ENCODE results near the gene IGF2BP3. TPM values are rescaled to one million over a fixed set of nuclear protein-coding genes. Genes with fewer than 3 reads are reported as not detected.
"Not testable (repeated sequence)": the region's sequence is repeated elsewhere in the genome, so short reads cannot be mapped to it uniquely, and the experiment has no call there.

Gene IGF2BP3
- total RNA-seq, 1 experiment from 2014 or later = 11.7 TPM

DNA sequence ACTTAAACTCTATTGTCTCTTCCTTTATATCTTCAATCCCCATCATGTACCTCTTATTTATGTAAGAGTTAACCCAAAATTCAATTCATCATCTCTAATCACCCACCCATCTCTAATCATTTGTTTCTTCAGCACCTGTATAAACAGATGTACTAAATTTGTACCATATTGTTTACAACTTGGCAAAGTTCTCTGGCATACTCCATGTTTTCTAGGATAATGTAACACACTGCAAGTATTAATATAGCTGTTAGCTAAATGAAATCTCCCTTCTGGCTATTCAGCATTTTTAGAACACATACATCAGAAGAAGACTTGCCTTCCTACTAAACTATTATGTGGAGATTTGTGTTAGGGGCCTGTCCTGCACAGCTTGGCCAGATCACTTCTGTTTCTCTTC, 138.1 kb downstream of the IGF2BP3 start:
- no TSS peak for BruUV-seq (replicated peaks)
- ChIA-PET CTCF (no interaction called here), POLR2A (ENCODE audit: unreplicated experiment) (no interaction called here)
- Histone ChIP-seq H3F3A (ENCODE audit: low read length, unreplicated experiment) (peaks cover 16% of the 10 kb centered on the region), H4K20me1 (ENCODE audit: low read length) (no peaks in the 10 kb centered on the region), H3K4me1 (ENCODE audit: insufficient read depth, low read length) (peaks cover 35% of the 10 kb centered on the region), H3K9me3 (ENCODE audit: low read length) (no peaks in the 10 kb centered on the region), H3K9me2 (replicated peaks; ENCODE audit: low read length) (no peaks in the 10 kb centered on the region), H3K36me3 (ENCODE audit: low read depth, low read length) (peaks cover 6% of the 10 kb centered on the region; the same call in 1 of the 2 replicates), H3K9ac (ENCODE audit: low read length) (peak overlapping the region; percentile 62), H3K27ac (ENCODE audit: low read length) (peak overlapping the region; percentile 98), H3K27me3 (ENCODE audit: low read length) (no peaks in the 10 kb centered on the region), H3K4me3 (ENCODE audit: low read length) (no peak overlapping the region), H3K4me2 (ENCODE audit: low read length) (peak overlapping the region; percentile 70), H3K79me2 (ENCODE audit: low read length) (no peaks in the 10 kb centered on the region), H2AFZ (ENCODE audit: low read length) (no peak overlapping the region)
- intact Hi-C loops (cut with micrococcal nuclease) = loop anchor here (5.0 to 10.0 kb wide), 2 partner anchors 35 to 1493 kb away; partner anchors contain the start of gene MALSU1
- TF ChIP-seq, protein P1, sequence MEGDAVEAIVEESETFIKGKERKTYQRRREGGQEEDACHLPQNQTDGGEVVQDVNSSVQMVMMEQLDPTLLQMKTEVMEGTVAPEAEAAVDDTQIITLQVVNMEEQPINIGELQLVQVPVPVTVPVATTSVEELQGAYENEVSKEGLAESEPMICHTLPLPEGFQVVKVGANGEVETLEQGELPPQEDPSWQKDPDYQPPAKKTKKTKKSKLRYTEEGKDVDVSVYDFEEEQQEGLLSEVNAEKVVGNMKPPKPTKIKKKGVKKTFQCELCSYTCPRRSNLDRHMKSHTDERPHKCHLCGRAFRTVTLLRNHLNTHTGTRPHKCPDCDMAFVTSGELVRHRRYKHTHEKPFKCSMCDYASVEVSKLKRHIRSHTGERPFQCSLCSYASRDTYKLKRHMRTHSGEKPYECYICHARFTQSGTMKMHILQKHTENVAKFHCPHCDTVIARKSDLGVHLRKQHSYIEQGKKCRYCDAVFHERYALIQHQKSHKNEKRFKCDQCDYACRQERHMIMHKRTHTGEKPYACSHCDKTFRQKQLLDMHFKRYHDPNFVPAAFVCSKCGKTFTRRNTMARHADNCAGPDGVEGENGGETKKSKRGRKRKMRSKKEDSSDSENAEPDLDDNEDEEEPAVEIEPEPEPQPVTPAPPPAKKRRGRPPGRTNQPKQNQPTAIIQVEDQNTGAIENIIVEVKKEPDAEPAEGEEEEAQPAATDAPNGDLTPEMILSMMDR (conservative IDR thresholded peaks at IDR 0.05; ENCODE audit: low read depth, low read length) = no peak
- TF ChIP-seq EZH2phosphoT487 (IDR thresholded peaks at IDR 0.05; ENCODE audit: borderline replicate concordance, low read length) (no peak), EZH2 (IDR thresholded peaks at IDR 0.05; ENCODE audit: low read length, unreplicated experiment) (no peak)
- DNase-seq (no peak), ATAC-seq (no peak)

DNA sequence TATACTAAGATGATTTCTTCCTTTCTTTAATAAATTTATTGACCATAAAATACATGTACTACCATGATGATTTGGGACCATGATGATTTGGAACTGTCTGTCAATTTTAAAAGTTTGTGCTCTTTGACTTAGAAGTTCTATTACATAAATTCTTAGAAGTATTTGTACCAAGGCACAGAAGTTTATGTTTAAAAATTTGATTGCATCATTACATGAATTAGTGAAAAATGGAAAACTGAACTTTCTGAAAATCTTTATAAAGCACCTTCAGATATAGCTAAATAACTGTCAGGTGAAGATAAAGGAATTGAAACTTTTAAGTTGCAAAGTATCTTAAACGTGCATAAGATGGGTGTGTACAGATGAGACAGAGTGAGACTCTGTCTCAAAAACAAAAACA, 139.2 kb downstream of the IGF2BP3 start:
- no peak overlapping the region for H3K4me2 ChIP-seq (ENCODE audit: low read length)
- CTCF ChIA-PET = no interaction called here
- no peaks in the 10 kb centered on the region for H3K79me2 ChIP-seq (ENCODE audit: low read length)
- H3K36me3 ChIP-seq (ENCODE audit: low read depth, low read length) = peaks cover 4% of the 10 kb centered on the region; the same call in 1 of the 2 replicates
- BruUV-seq (replicated peaks) = no TSS peak
- ATAC-seq = no peak
- H3K9ac ChIP-seq (ENCODE audit: low read length) = no peak overlapping the region
- no peaks in the 10 kb centered on the region for H4K20me1 ChIP-seq (ENCODE audit: low read length)
- no peak for DNase-seq
- intact Hi-C loops (cut with micrococcal nuclease) = loop anchor here (5.0 to 10.0 kb wide), 2 partner anchors 34 to 1494 kb away; partner anchors contain the start of gene MALSU1
- POLR2A ChIA-PET (ENCODE audit: unreplicated experiment) = no interaction called here
- H3K4me3 ChIP-seq (ENCODE audit: low read length) = no peak overlapping the region
- peaks cover 16% of the 10 kb centered on the region for H3F3A ChIP-seq (ENCODE audit: low read length, unreplicated experiment)
- TF ChIP-seq EZH2phosphoT487 (IDR thresholded peaks at IDR 0.05; ENCODE audit: borderline replicate concordance, low read length) (no peak), EZH2 (IDR thresholded peaks at IDR 0.05; ENCODE audit: low read length, unreplicated experiment) (no peak)
- TF ChIP-seq, protein P1 (conservative IDR thresholded peaks at IDR 0.05; ENCODE audit: low read depth, low read length) = no peak
- no peaks in the 10 kb centered on the region for H3K9me3 ChIP-seq (ENCODE audit: low read length)
- H3K27ac ChIP-seq (ENCODE audit: low read length) = no peak overlapping the region
- H3K4me1 ChIP-seq (ENCODE audit: insufficient read depth, low read length) = peaks cover 35% of the 10 kb centered on the region
- no peaks in the 10 kb centered on the region for H3K9me2 ChIP-seq (replicated peaks; ENCODE audit: low read length)
- H2AFZ ChIP-seq (ENCODE audit: low read length) = no peak overlapping the region
- H3K27me3 ChIP-seq (ENCODE audit: low read length) = no peaks in the 10 kb centered on the region

DNA sequence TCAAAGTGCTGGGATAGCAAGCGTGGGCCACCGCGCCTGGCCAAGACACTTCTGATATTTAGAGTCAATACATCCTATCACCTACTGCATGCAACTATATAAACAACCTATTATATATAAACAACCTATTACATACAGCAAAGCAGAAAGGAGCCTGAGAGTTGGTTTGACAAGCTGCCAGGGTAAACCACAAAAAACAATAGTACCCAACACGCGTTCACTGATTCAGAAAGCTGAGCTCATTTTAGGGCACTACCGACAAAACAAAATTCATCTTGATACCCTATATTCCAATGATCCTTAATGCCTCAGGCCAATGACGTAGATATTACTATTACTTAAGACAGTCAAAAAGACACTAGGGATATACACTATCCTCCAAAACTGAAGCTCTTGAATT, 154.9 kb downstream of the IGF2BP3 start:
- no peaks in the 10 kb centered on the region for H3K27me3 ChIP-seq (ENCODE audit: low read length)
- H3K79me2 ChIP-seq (ENCODE audit: low read length) = no peaks in the 10 kb centered on the region
- no peaks in the 10 kb centered on the region for H3K9me2 ChIP-seq (replicated peaks; ENCODE audit: low read length)
- H3F3A ChIP-seq (ENCODE audit: low read length, unreplicated experiment) = no peaks in the 10 kb centered on the region
- H3K27ac ChIP-seq (ENCODE audit: low read length) = no peak overlapping the region
- H3K9me3 ChIP-seq (ENCODE audit: low read length) = no peaks in the 10 kb centered on the region
- H3K9ac ChIP-seq (ENCODE audit: low read length) = no peak overlapping the region
- no TSS peak for BruUV-seq (replicated peaks)
- ATAC-seq (no peak), DNase-seq (no peak)
- H4K20me1 ChIP-seq (ENCODE audit: low read length) = no peaks in the 10 kb centered on the region
- H3K36me3 ChIP-seq (ENCODE audit: low read depth, low read length) = peaks cover 19% of the 10 kb centered on the region; the same call in 1 of the 2 replicates
- H3K4me2 ChIP-seq (ENCODE audit: low read length) = no peak overlapping the region
- H3K4me1 ChIP-seq (ENCODE audit: insufficient read depth, low read length) = no peaks in the 10 kb centered on the region
- H3K4me3 ChIP-seq (ENCODE audit: low read length) = no peak overlapping the region
- CTCF ChIA-PET = no interaction called here
- intact Hi-C loops (cut with micrococcal nuclease) = no loop called here
- H2AFZ ChIP-seq (ENCODE audit: low read length) = no peak overlapping the region
- TF ChIP-seq EZH2 (IDR thresholded peaks at IDR 0.05; ENCODE audit: low read length, unreplicated experiment) (no peak), EZH2phosphoT487 (IDR thresholded peaks at IDR 0.05; ENCODE audit: borderline replicate concordance, low read length) (no peak)
- TF ChIP-seq, protein P1 (conservative IDR thresholded peaks at IDR 0.05; ENCODE audit: low read depth, low read length) = no peak
- POLR2A ChIA-PET (ENCODE audit: unreplicated experiment) = no interaction called here

DNA sequence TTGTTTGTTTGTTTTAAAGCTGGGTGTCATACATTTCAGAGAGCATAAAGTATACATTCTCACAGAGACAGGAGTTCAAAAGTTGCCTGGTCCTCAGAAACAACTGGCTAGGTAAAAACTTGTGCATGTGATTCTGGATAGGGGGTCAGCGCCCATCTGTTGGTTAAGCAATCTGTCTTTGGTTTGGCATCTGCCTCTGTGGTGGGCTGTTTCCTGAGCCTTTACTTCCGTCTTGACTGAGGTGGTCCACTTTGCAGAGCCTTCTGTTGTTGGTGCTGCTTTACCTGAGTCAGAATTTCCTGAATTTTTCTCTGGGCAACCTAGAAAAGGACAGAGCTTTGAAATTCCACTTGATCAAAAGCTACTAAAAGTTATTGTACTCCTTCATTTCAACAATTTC, 158.2 kb downstream of the IGF2BP3 start:
- Histone ChIP-seq H3K79me2 (ENCODE audit: low read length) (peaks cover 18% of the 10 kb centered on the region), H3K36me3 (ENCODE audit: low read depth, low read length) (peaks cover 40% of the 10 kb centered on the region)
- CTCF ChIA-PET; H4K20me1 ChIP-seq (ENCODE audit: low read length); ATAC-seq; H3K4me3 ChIP-seq (ENCODE audit: low read length); H3K4me2 ChIP-seq (ENCODE audit: low read length); H3K27me3 ChIP-seq (ENCODE audit: low read length); H3K9ac ChIP-seq (ENCODE audit: low read length); H3F3A ChIP-seq (ENCODE audit: low read length, unreplicated experiment); H3K9me3 ChIP-seq (ENCODE audit: low read length); POLR2A ChIA-PET (ENCODE audit: unreplicated experiment); H3K27ac ChIP-seq (ENCODE audit: low read length); intact Hi-C loops (cut with micrococcal nuclease); H3K9me2 ChIP-seq (replicated peaks; ENCODE audit: low read length); H3K4me1 ChIP-seq (ENCODE audit: insufficient read depth, low read length); H2AFZ ChIP-seq (ENCODE audit: low read length); BruUV-seq (replicated peaks); DNase-seq: not testable (repeated sequence)
